Measurements from ENCODE around the gene MYO5A.

MYO5A gene

GRCh38 chr15:52423852-52424251, 104.8 kb downstream of the MYO5A start:
- TF ChIP-seq CTCF (IDR thresholded peaks at IDR 0.05): no peak

GRCh38 chr15:52422001-52422400, 106.7 kb downstream of the MYO5A start:
- TF ChIP-seq CTCF (IDR thresholded peaks at IDR 0.05): no peak

- no peak for TF ChIP-seq CTCF (IDR thresholded peaks at IDR 0.05)
Observed at GRCh38 chr15:52421029-52421428, 107.7 kb downstream of the MYO5A start.

GRCh38 chr15:52419494-52419893, 109.2 kb downstream of the MYO5A start:
- no peak for TF ChIP-seq CTCF (IDR thresholded peaks at IDR 0.05)

GRCh38 chr15:52417957-52418356, 110.7 kb downstream of the MYO5A start:
- no peak for TF ChIP-seq CTCF (IDR thresholded peaks at IDR 0.05)

- no peak for TF ChIP-seq CTCF (IDR thresholded peaks at IDR 0.05)
Observed at GRCh38 chr15:52417521-52417920, 111.2 kb downstream of the MYO5A start.

GRCh38 chr15:52415628-52416027, 113.1 kb downstream of the MYO5A start:
- no peak for TF ChIP-seq CTCF (IDR thresholded peaks at IDR 0.05)

- TF ChIP-seq CTCF (IDR thresholded peaks at IDR 0.05): no peak
Observed at GRCh38 chr15:52414936-52415335, 113.7 kb downstream of the MYO5A start.
